GM12891 (cell line): ENCODE measurements around the gene RPN2.

Experiments used
- DNase-seq: peaks from one replicate; pipeline ENCODE4 v3.0.0; 2011; ENCODE audit warnings: low spot score; ENCODE audit not compliant: insufficient read length
- FAIRE-seq: peaks from 2 replicates; lab custom pipeline; 2011; peaks lifted over from hg19 to GRCh38; lab: Jason Lieb, UNC
- PAX5 ChIP-seq: IDR thresholded peaks from 2 replicates; pipeline ENCODE4 v1.6.1; 2011; ENCODE audit warnings: low read length, moderate library complexity, mild to moderate bottlenecking; ENCODE audit not compliant: insufficient read depth, severe bottlenecking
- POLR2A ChIP-seq: IDR thresholded peaks from 2 replicates; pipeline ENCODE4 v1.6.1; 2011; ENCODE audit warnings: low read depth, low read length, control low read depth
- POLR2AphosphoS5 ChIP-seq: IDR thresholded peaks from 2 replicates; pipeline ENCODE4 v1.6.1; 2011; ENCODE audit warnings: low read depth, low read length, control low read depth
- POU2F2 ChIP-seq: IDR thresholded peaks from 2 replicates; pipeline ENCODE4 v1.6.1; 2011; ENCODE audit warnings: low read depth, mild to moderate bottlenecking, control low read depth, low read length, moderate library complexity
- SPI1 ChIP-seq: IDR thresholded peaks from 2 replicates; pipeline ENCODE4 v1.6.1; 2011; ENCODE audit warnings: low read depth, low read length, control low read depth
- TAF1 ChIP-seq: IDR thresholded peaks from 2 replicates; pipeline ENCODE4 v1.6.1; 2011; ENCODE audit warnings: low read depth, low read length, control low read depth

RPN2 gene

GRCh38 chr20:37205794-37206193 is 26.7 kb downstream of the RPN2 start:
- TF ChIP-seq PAX5 (no peak), SPI1 (no peak), POLR2AphosphoS5 (no peak), POLR2A (no peak), TAF1 (no peak), POU2F2 (no peak)
- DNase-seq (no peak), FAIRE-seq (no peak)

GRCh38 chr20:37207171-37207570 is 28.0 kb downstream of the RPN2 start:
- DNase-seq (no peak), FAIRE-seq (no peak)
- no peak for TF ChIP-seq SPI1
- TF ChIP-seq POLR2AphosphoS5: no peak
- no peak for TF ChIP-seq PAX5
- TF ChIP-seq POLR2A: no peak
- TF ChIP-seq POU2F2: no peak
- TF ChIP-seq TAF1: no peak

GRCh38 chr20:37209193-37209592 is 30.1 kb downstream of the RPN2 start:
- DNase-seq (no peak), FAIRE-seq (no peak)
- TF ChIP-seq SPI1 (no peak), POLR2AphosphoS5 (no peak), PAX5 (no peak), POLR2A (no peak), POU2F2 (no peak), TAF1 (no peak)

GRCh38 chr20:37209661-37210314 is 30.7 kb downstream of the RPN2 start:
- FAIRE-seq: no peak

GRCh38 chr20:37218441-37218840 is 39.3 kb downstream of the RPN2 start:
- TF ChIP-seq PAX5: no peak
- TF ChIP-seq POU2F2: no peak
- TF ChIP-seq TAF1: no peak
- TF ChIP-seq POLR2AphosphoS5: no peak
- TF ChIP-seq POLR2A: no peak
- no peak for TF ChIP-seq SPI1
- no peak for FAIRE-seq
- DNase-seq: no peak

More at GRCh38 chr20:37209661-37210314, 30.7 kb downstream of the RPN2 start:
- no peak for DNase-seq
- TF ChIP-seq PAX5: no peak
- TF ChIP-seq POLR2AphosphoS5: no peak
- no peak for TF ChIP-seq TAF1
- TF ChIP-seq POLR2A: no peak
- no peak for TF ChIP-seq SPI1
- TF ChIP-seq POU2F2: no peak

- TF ChIP-seq SPI1: no peak
- TF ChIP-seq POLR2A: no peak
- TF ChIP-seq PAX5: no peak
- no peak for TF ChIP-seq POLR2AphosphoS5
- TF ChIP-seq TAF1: no peak
- TF ChIP-seq POU2F2: no peak
- FAIRE-seq (no peak), DNase-seq (no peak)
Observed at GRCh38 chr20:37218976-37219375, 39.8 kb downstream of the RPN2 start.

GRCh38 chr20:37219751-37220668 is 40.9 kb downstream of the RPN2 start:
- FAIRE-seq: no peak
- TF ChIP-seq TAF1 (no peak), SPI1 (no peak), POLR2A (no peak), POU2F2 (no peak)
- no peak for DNase-seq

- DNase-seq: no peak
- FAIRE-seq: no peak
- TF ChIP-seq POLR2AphosphoS5 (no peak), POLR2A (no peak), SPI1 (no peak), POU2F2 (no peak), TAF1 (no peak), PAX5 (no peak)
Observed at GRCh38 chr20:37220731-37221130, 41.6 kb downstream of the RPN2 start.

- TF ChIP-seq POLR2AphosphoS5 (no peak), PAX5 (no peak), TAF1 (no peak), SPI1 (no peak), POLR2A (no peak), POU2F2 (no peak)
- no peak for FAIRE-seq
- DNase-seq: no peak
Observed at GRCh38 chr20:37222086-37222485, 43.0 kb downstream of the RPN2 start.
